ENCODE measurements around the gene MGAM2.
"Not testable (repeated sequence)": the region's sequence is repeated elsewhere in the genome, so short reads cannot be mapped to it uniquely, and the experiment has no call there.

MGAM2 gene
- 0 reads per million in 4 experiments for total RNA-seq

DNA sequence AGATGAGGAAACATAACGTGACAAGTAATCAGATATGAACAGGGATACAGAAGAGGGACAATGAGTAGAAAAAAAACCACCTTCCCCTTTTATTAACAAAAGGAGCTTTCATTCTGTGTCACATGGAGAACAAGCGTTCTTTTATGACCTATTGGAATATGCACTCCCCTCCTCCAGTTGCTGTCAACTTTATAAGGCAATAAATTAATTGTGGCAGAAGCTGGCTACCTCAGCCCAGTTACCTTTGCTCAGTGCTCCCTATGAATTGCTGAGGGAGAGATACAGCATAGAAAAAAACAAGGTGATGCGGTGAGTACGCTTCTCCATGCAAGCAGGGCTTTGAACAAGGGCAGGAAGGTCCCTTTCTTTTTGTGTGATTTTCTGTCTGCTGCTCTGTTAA lies at the start of gene MGAM2:
Gene MGAM2 (plus strand): TSS at position 220 of the 400 bp plus-strand sequence. CDS start 5,156 bp downstream, outside the sequence.
- DNase-seq, result no peak

DNA sequence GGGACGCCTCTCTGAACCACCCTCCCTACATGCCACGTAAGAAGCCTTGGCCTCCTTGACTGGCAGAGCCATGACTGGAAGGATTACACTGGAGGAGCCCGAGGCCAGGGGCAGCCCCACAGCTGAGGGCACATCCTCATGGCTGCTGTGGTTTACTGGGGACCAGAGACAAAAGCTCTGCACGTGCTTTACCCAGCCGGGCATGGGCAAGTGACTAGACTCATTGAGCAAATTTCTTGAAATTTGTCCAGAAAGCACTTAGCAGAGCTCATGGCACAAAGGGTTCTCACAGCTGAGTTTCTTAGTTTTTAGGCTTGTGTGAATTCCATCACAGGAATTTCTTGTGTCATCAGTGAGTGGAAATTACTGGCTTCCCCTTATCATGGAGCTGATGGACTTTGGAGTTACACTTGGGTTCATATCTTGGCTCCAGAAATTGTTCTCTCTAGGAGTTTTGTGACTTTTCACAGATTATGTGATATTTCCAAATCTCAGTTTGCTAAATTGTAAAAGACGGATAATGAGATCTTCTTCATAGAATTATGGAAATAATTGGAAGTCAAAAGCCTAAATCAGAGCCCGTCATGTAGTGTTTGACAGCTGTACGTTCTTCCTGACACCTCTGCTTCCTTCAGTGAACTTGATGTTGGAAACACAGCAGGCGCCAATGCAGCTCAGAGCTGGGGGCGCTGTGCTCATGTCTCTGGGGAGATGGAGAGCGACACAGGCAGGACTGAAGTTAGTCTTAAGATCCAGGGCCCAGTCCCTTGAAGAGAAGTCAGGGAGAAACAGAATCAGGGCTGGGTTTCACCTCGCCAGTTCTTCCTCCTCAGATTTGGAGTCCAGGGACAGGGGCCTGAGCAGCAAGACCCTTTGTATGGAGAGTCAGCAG lies 47.7 kb upstream of the MGAM2 start:
- DNase-seq, result no peak

DNA sequence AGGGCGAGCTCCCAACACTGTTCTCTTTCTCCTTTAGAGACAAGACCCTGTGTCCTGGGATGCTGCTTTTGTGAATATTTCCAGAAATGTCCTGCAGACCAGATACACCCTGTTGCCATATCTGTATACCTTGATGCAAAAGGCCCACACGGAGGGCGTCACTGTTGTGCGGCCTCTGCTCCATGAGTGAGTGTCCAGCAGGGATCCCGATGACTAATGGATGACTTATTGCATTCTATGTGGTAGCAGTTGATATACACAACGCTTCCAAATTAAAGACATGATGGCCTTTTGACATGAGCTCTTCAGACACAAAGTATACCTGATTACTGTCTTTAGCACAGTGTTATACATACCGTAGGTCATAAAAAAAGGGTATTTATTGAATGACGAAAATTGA lies 45.0 kb upstream of the MGAM2 start:
- DNase-seq, result no peak

DNA sequence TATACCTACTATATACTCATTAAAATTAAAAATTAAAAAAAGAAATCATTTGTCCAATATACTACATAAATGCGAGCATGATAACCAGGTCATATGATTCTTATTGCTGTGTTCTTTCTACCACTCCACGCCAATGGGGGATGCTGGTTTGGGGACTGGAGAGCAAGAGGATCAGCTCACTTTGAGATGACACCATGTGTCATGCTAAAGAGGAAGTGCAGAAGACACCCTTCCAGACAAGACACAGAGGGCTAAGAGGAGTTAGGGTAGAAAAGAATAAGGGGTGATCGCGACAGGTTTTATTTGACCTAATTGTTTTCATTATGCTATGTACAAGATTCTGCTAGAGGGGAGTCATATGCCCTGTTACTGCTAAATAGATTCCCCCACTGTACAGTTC lies 33.8 kb upstream of the MGAM2 start:
- no peak for DNase-seq

DNA sequence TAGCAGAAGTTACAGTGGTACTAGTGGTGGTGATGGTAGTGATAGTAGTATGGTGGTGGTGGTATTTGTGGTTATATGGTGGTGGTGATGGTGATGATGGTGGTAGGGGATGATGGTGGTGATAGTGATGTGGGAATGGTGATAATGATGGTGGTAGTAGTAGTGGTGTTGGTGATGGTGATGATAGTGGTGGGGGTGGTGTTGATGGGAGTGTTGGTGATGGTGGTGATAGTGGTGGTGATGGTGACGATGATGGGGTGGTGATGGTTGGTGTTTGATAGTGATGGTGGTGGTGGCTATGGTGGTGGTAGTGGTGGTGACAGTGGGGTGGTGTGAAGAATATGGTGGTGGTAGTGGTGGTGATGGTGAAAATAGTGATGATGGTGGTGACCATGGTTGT lies 27.9 kb upstream of the MGAM2 start:
- DNase-seq, result no peak

DNA sequence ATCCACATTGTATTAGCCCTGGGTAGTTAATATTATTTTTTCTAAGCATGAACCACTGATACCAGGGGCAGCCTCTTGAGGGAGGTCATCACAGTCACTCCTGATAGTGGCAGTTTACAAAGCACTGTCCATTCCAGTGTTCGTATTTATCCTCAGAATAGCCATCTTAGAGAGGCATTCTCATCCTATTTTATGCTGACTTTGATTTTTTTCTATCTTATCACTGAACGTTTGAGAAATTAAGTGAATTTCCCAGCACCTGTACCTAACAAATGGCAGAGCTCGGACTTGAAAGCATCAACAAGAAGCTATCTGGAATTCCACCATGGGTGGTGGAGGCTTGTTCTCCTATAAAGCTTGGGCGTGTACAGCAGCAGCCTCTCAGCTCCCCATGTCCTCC lies 26.1 kb upstream of the MGAM2 start:
- DNase-seq, result no peak

DNA sequence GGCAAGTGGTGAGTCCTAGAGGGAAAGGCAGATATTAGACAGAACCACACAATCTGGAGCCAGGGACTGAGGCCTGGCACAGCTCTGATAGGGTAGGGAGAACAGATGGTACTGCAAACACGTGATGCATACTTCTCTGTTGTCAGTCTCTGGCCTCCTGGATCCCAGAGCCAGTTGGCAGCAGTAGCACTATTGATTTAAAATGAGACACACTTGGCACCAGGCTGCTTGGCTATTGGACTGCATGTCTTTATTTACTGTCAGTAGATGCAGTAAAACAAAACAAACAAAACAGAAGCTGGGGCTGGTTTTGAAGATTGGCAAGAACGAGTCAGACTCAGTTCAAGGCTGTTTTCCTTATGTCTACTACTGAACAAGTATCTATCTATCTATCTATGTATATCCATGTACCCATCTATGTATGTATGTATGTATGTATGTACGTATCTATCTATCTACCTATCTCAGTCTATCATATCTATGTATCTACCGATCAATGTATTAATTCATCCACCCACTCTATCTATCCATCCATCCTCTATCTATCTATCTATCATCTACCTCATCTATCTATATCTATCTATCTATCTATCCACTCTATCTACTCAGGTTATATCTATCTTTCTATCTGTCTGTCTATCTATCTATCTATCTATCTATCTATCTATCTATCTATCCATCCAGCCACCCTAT lies 23.4 kb upstream of the MGAM2 start:
- no peak for DNase-seq

DNA sequence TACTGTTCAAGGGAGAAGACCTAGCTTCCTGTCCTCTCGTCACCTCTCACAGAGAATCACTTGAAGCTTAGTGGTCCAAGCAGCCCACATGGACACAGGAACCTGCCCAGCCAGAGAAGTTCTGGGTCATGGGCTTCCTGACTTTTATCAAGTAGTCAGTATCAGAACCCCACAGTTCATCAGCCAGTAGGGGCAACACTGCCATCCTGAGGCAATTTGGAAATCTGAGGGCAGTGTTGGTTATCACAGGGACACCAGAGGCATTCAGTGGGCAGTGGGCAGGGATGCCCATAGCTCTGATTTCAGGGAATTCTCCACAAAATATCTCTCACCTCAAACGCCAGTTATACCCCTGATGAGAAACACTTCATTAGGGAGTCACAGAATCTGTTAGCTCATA lies 22.5 kb upstream of the MGAM2 start:
- DNase-seq, result no peak

DNA sequence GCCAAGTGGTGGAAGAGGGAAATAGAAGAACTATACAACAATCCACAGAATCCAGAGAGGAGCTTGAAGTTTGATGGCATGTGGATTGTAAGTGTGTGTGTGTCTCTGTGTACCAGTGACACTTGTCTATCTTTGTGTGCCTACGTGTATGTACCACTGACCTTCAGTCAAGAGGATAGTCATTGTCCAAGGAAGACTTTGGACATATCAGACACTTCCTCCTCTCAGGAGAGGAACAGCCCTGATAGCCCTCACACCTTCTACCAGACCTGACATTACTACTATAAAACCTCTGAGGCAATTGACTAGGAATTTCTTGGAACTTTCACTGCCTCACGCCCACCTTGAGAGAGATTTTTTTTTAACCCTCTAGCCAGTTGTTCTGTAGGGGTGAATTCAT lies 19.6 kb upstream of the MGAM2 start:
- DNase-seq, result no peak

DNA sequence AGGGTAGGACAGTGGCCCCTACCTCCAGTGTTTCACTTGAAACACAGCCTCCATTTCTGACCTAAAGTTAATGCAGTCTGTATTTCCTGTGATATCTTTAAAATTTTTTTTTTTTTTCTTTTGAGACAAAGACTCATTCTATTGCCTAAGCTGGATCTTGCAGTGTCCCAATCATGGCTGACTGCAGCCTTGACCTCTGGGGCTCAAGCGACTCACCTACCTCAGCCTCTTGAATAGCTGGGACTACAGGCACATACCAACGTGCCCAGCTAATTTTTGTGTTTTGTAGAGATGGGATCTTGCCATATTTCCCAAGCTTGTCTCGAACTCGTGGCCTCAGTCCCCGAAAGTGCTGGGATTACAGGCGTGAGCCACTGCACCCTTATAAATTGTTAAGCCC lies 16.7 kb upstream of the MGAM2 start:
- no peak for DNase-seq

DNA sequence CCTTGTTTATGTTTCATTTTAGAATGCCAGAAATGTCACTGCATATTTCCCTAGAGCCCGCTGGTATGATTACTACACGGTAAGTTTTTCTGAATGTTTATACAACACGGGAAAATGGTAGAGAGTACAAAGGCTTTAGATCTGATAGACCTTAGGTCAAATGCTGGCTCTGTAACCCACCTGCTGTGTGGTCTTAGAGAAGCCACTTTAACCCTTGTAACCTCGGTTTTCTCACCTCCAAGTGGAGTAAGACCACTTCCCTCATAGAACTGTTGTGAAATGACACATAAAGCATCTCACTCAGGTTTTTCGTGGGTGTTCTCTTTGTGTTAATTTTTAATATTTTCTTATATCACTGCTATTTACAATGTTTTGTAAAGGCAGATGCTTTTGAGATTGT lies 13.9 kb upstream of the MGAM2 start:
- no peak for DNase-seq

DNA sequence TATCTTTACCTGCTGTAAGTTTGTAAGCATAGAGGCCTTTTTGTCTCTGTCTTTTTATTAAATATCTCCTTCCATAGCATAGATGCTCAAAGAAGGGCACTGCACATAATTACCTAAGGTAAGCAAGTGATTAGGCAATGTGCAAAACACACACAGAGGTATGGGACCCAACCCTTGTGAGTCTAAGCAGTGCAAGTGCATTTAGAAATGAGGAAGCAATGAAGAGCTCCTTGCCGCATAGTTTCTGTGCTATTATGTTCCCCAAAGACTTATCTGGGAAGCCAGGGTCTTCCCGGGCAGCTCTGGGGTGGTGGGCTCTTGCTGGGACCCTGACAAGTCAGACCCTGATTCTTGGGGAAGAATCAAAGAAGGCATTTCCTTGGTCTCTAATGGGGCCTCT lies 13.5 kb upstream of the MGAM2 start:
- no peak for DNase-seq

DNA sequence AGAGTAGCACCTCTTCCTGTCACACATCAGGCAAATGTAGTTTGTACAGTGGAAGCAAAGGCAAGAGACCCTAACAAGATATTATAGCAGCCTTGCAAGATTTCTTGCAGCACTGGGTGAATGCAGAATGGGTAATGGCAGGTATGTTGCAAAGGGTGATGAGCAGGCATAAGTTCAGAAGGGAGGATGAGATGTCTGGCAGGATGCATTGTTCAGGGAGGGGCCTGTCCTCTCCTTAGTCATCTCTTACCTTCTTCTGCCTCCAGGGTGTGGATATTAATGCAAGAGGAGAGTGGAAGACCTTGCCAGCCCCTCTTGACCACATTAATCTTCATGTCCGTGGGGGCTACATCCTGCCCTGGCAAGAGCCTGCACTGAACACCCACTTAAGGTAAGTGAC lies 12.2 kb upstream of the MGAM2 start:
- not testable (repeated sequence) for DNase-seq

DNA sequence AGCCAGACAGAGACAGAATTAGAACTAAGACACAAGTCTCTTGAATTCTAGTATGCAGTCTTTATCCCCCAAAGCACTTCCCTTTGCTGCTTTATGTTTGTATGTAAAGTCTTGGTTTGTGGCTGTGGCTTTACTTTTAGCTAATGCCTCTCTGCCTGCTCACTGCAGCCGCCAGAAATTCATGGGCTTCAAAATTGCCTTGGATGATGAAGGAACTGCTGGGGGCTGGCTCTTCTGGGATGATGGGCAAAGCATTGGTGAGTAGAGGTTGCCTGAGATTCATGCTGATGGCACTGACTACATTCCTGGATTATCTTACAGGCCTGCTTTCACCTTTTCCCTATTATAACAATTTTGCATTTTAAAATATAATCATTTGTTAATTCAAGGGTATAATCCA lies 10.9 kb upstream of the MGAM2 start:
- no peak for DNase-seq

DNA sequence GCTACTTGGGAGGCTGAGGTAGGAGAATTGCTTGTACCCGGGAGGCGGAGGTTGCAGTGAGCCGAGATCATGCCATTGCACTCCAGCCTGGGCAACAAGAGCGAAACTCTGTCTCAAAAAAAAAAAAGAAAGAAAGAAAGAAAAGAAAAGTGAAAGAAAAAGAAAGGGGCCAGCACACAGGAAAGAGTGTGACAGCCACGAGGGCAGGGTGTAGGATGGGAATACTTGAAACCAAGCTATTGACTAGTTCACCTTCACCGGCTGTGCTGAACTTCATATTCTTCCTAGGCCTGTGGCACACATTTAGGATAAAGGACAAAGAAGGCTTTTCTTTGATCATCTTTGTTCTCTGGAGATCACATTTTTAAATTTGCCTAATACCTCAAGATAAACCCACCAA lies 9.7 kb upstream of the MGAM2 start:
- DNase-seq, result not testable (repeated sequence)

DNA sequence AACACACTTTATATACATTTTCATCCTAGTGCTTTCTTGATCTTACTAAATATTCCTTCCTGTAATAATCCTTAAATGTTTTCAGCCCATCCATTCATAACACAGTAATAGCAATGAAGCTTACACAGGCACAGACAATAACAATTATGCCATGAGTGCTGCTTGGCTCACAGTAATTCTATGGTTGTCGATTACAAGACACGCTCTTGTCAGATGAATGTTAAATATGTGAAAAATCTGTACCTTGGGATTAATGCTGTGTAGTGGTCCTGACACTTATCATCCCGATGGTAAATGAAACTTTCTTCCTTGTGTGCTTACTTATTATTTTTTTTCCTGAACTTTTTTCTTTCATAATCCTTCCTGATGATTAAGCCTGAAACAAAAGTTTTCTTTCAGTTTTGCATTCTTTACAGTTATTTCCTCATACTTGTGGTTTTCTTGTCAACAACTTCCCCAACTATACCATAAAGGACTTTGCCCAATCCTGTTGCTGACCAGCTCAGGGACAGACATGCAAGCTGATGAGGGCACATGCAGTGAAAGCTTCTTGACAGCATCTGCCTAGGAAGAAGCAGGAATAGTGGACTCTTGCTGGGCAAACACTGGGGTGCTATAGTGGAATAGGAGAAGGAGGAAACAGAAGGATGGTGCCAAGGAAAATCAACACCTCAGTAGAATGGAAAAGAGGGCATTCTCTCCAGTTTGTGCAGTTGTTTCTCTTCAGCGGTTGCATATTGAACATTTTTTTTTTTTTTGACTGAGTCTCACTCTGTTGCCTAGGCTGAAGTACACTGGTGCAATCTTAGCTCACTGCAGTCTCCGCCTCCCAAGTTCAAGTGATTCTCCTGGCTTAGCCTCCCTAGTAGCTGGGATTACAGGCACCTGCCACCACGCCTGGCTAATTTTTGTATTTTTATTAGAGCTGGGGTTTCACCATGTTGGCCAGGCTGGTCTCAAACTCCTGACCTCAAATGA lies 6.7 kb upstream of the MGAM2 start:
- no peak for DNase-seq

DNA sequence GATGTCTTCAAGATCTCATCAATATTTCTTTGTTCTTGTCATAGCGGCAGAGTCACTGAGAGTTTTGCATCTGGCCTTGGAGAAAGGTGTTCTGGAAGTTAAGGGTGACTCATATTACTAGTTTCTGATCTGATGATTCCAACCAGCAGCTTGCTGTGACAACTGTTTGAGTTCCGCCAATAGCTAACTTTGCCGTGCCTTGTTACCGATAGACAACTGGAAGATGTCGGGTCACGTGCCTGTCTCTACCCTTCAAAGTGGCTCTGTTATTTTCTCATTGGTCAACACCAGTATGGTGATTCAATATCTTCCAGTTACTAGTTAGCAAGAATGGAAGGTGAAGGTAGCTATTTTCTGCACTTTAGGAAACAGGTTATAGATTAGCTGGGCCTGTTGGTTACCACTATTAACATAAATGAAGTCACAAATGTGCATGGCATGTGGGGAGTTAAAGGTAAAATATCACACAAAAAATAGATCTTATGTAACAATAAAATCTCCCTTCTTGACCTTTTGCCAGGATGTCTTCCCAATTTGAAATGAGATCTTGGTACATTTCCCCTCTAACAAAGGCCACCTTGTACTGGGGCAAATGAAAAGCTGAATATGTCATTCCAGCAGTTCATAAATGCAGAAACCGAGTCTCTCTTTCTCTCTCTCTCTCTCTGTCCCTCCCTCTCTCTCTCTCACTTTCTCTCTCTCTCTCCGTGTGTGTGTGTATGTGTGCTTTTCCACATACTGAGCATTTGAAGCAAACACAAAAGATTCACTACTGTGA lies 2.6 kb upstream of the MGAM2 start:
- DNase-seq, result no peak

DNA sequence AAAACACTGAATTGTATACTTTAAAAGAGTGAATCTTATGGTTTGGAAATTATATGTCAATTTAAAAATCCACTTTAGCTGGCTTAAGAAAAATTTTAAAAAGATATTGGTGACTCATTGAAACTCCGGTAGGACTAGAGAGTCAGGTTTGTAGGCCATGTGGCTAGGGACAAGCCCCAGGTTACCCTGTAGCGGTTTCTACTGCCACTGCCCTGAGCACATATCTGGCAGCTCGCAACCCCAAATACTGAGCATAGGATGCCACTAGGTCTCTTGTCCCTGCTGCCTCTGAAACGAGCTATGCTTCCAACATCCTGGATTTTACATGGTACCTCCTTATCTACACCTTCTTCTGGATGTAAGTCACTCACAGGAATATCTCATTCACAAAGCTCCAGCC lies 1.4 kb upstream of the MGAM2 start:
- no peak for DNase-seq

DNA sequence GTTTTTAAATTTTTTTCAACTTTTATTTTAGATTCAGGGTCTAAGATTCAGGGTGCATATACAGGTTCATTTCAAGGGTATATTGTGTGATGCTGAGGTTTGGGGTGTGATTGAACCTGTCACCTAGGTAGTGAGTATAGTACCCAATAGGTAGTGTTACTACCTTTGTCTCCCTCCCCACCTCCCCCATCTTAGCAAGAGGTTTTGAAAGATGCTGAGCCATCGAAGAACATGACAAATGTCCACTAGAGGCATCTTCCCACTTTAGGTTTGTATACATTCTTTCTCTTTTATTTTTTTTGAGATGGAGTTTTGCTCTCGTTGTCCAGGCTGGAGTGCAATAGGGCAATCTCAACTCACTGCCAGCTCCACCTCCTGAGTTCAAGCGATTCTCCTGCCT lies 880 bp upstream of the MGAM2 start:
- no peak for DNase-seq

DNA sequence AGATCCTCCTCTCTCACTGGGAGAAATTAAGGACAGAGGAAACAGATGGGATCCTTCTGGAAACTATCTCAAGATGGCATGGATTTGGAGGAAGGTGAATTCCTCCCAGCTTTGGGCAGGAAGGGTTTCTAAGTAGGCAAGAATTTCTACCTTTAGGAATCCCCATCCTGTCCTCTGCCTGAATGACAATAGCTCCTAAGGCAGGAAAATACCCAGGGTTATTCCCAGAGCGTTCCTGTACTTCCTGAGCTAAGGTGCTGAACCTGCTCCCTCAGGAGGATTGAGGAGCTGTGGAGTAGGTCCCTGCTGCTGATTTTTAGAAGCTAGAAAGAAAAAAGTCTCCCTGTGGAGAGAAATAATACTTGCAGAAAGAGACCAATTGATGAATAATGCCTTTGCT lies 568 bp downstream of the MGAM2 start:
- no peak for DNase-seq

DNA sequence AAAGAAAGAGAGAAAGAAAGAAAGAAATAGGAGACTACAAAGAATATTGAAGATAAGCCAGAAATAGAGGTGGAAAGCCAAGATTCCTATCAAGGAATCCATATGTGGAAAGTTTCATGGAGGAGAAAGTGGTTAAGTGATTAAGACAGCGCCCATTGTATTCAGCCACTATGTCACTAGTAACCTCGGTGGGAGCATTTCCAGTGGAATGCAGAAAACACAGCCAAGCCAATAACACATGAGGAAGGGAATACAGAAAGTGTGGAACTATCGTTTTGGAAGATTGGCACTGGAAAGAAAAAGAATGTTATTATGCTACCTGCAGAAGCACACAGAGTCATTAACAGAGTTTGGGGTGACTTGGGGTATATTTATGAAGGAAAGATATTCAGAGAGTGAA lies 2.7 kb downstream of the MGAM2 start:
- DNase-seq, result no peak

DNA sequence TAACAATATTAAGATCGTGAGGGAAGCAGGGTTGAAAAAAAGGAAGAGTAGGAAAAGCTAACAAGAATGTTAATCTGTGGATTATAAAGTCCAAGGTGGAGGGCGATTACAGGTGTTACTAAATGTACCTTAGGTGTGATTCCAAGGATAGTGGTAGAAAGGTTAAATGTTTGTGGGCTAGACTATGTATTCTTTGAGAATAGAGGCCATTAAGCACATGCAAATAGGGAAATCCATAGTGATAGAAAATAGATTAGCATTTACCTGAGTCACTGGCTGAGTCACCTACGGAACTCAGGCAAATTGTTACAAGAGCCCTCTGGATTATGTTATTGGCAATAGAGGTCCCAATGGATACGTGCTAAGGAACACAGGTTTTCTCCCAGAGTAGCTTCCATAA lies 9.0 kb downstream of the MGAM2 start:
- no peak for DNase-seq
